WERI-Rb-1 (cell line): ENCODE results near the gene DMD.
A peak's percentile ranks its signal among the peaks of the same experiment; 100 is the strongest.
"Not testable (repeated sequence)": the region's sequence is repeated elsewhere in the genome, so short reads cannot be mapped to it uniquely, and the experiment has no call there.

Source experiments
- DNase-seq: peaks from one replicate; pipeline ENCODE4 v3.0.0-alpha.2; 2020
- H3K27ac ChIP-seq: fragments of 250-450 bp; sonication (Bioruptor Pico); 2 replicates; pipeline ENCODE4 v1.5.1; 2020; ENCODE audit warnings: mild to moderate bottlenecking, moderate library complexity
- H3K27me3 ChIP-seq: fragments of 250-450 bp; sonication (Bioruptor Pico); 2 replicates; pipeline ENCODE4 v1.5.1; 2021; ENCODE audit warnings: mild to moderate bottlenecking, low read depth, moderate library complexity; ENCODE audit not compliant: insufficient read depth, severe bottlenecking
- H3K36me3 ChIP-seq: fragments of 250-450 bp; sonication (Bioruptor Pico); 2 replicates; pipeline ENCODE4 v1.5.1; 2020; ENCODE audit warnings: mild to moderate bottlenecking, moderate library complexity
- H3K4me3 ChIP-seq: 2 replicates; pipeline ENCODE4 v1.5.1; 2011; ENCODE audit warnings: low read depth, mild to moderate bottlenecking, control low read depth, low read length
- H3K9me3 ChIP-seq: fragments of 250-450 bp; sonication (Bioruptor Pico); 2 replicates; pipeline ENCODE4 v1.5.1; 2021; ENCODE audit warnings: mild to moderate bottlenecking, moderate library complexity; ENCODE audit not compliant: severe bottlenecking
- TF ChIP-seq, protein P1 (sequence below): IDR thresholded peaks from 2 replicates; pipeline ENCODE4 v1.5.1; 2011; ENCODE audit warnings: low read depth, mild to moderate bottlenecking, control low read depth, inconsistent platforms, low read length

The DMD gene

GRCh38 chrX:33194289-33194688 is 17.1 kb downstream of the DMD start:
- H3K27ac ChIP-seq: no peak overlapping the region
- H3K27me3 ChIP-seq: no peaks in the 10 kb centered on the region
- H3K9me3 ChIP-seq: no peaks in the 10 kb centered on the region
- H3K36me3 ChIP-seq: no peaks in the 10 kb centered on the region
- H3K4me3 ChIP-seq: no peak overlapping the region
- DNase-seq: no peak
- TF ChIP-seq, protein P1, sequence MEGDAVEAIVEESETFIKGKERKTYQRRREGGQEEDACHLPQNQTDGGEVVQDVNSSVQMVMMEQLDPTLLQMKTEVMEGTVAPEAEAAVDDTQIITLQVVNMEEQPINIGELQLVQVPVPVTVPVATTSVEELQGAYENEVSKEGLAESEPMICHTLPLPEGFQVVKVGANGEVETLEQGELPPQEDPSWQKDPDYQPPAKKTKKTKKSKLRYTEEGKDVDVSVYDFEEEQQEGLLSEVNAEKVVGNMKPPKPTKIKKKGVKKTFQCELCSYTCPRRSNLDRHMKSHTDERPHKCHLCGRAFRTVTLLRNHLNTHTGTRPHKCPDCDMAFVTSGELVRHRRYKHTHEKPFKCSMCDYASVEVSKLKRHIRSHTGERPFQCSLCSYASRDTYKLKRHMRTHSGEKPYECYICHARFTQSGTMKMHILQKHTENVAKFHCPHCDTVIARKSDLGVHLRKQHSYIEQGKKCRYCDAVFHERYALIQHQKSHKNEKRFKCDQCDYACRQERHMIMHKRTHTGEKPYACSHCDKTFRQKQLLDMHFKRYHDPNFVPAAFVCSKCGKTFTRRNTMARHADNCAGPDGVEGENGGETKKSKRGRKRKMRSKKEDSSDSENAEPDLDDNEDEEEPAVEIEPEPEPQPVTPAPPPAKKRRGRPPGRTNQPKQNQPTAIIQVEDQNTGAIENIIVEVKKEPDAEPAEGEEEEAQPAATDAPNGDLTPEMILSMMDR: no peak

DNA sequence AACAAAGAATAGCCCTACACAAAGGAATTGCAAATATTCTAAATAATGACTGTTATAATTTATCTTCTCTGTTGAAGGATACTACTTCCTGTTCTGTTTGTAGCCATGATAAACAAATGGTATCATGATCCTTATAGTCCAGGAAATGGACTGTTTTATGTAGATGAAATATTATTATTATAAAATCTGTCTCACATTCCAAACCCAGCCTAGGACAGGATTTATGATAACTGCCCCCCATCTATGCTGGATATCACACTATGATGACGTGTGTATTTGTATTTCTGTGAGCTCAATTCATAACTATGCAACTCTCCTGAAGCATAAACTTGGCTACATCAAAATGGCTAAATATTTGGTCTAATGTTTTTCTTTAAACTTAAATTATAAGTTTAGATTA is 21.3 kb downstream of the DMD start:
- Histone ChIP-seq H3K27me3 (no peaks in the 10 kb centered on the region), H3K36me3 (no peaks in the 10 kb centered on the region), H3K27ac (no peak overlapping the region), H3K4me3 (no peak overlapping the region), H3K9me3 (no peaks in the 10 kb centered on the region)
- TF ChIP-seq, protein P1: no peak
- no peak for DNase-seq

DNA sequence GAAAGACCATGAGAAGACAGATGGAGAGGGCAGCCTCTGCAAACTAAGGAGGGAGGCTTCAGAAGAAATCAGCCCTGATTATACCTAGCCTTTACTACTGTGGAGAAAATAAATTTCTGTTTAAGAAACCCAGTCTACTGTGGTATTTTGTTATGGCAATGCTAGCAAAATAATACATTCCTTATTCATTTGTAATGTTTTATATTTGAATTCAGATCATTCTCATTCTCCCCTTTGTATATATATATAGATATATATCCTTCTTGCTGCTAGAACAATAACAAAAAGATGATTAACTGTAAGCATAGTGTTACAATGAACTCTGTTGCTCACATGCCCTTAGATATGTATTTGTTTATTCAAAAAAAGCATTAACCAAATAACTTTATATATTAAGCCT is 22.5 kb downstream of the DMD start:
- H3K4me3 ChIP-seq: no peak overlapping the region
- TF ChIP-seq, protein P1: no peak
- peak; percentile 29 for DNase-seq
- no peaks in the 10 kb centered on the region for H3K9me3 ChIP-seq
- H3K27ac ChIP-seq: 0 out of 2 replicates have a peak overlapping the region, but pooled peaks have one; percentile 28
- H3K36me3 ChIP-seq: no peaks in the 10 kb centered on the region
- H3K27me3 ChIP-seq: no peaks in the 10 kb centered on the region

- no peaks in the 10 kb centered on the region for H3K27me3 ChIP-seq
- DNase-seq: no peak
- TF ChIP-seq, protein P1: no peak
- H3K9me3 ChIP-seq: no peaks in the 10 kb centered on the region
- H3K27ac ChIP-seq: no peak overlapping the region; the same call in 1 of the 2 replicates
- H3K36me3 ChIP-seq: no peaks in the 10 kb centered on the region
- H3K4me3 ChIP-seq: no peak overlapping the region
Observed at GRCh38 chrX:33188286-33188685, 23.1 kb downstream of the DMD start.

DNA sequence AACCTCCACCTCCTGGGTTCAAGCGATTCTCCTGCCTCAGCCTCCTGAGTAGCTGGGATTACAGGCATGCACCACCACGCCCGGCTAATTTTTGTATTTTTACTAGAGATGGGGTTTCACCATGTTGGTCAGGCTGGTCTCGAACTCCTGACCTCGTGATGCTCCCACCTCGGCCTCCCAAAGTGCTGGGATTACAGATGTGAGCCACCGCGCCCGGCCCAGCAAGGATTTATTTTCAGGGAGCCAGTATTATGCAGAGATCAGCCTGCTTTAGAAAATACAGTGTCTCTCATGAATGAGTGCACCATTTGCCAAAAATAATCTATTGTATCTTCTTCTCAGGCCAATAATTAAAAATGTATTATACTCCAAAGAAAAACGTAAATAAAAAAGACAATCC is 26.5 kb downstream of the DMD start:
- not testable (repeated sequence) for H3K4me3 ChIP-seq, DNase-seq, H3K36me3 ChIP-seq, H3K27ac ChIP-seq, H3K27me3 ChIP-seq, H3K9me3 ChIP-seq

DNA sequence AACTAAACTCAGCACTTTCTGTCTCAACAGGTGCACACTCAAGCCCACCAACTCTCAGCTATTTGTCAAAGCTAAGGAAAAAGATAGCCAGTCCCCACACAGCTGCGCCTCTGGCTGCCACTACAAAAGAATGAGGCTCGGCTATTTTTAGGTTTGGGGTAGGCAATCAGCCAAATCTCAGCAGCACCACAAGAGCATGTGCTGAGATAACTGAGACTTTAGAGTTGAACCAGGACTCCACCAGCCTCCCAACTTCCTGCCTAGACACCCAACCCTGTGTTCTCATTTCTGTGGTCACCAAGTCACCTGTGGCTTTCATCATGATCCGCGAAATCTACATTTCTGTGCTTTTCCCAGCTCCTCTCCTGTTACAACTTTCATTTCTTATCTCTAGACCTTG is 28.0 kb downstream of the DMD start:
- Histone ChIP-seq H3K36me3 (no peaks in the 10 kb centered on the region), H3K4me3 (no peak overlapping the region), H3K27ac (no peak overlapping the region), H3K27me3 (peaks cover 3% of the 10 kb centered on the region), H3K9me3 (no peaks in the 10 kb centered on the region)
- TF ChIP-seq, protein P1: no peak
- DNase-seq: no peak
